ENCODE measurements around the gene ADRM1.

- TF ChIP-seq, protein P1, sequence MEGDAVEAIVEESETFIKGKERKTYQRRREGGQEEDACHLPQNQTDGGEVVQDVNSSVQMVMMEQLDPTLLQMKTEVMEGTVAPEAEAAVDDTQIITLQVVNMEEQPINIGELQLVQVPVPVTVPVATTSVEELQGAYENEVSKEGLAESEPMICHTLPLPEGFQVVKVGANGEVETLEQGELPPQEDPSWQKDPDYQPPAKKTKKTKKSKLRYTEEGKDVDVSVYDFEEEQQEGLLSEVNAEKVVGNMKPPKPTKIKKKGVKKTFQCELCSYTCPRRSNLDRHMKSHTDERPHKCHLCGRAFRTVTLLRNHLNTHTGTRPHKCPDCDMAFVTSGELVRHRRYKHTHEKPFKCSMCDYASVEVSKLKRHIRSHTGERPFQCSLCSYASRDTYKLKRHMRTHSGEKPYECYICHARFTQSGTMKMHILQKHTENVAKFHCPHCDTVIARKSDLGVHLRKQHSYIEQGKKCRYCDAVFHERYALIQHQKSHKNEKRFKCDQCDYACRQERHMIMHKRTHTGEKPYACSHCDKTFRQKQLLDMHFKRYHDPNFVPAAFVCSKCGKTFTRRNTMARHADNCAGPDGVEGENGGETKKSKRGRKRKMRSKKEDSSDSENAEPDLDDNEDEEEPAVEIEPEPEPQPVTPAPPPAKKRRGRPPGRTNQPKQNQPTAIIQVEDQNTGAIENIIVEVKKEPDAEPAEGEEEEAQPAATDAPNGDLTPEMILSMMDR (IDR thresholded peaks at IDR 0.05) = no peak
- no peak for TF ChIP-seq POLR2A (IDR thresholded peaks at IDR 0.05)
- no peak for TF ChIP-seq POLR2AphosphoS5 (IDR thresholded peaks at IDR 0.05)
- TF ChIP-seq EP300 (IDR thresholded peaks at IDR 0.05; ENCODE audit: low read depth) = no peak
These were observed 15.7 kb upstream of the ADRM1 start for GRCh38 chr20:62287129-62287528.

Data from transverse colon (tissue), 4 donors.